Activated T-helper 1 cell treated with anti-CD3 and anti-CD28 coated beads, Interleukin-2, amount 50 U/mL, for 16 hours (primary cell): ENCODE data around the gene RNF214.

Experiments used
- DNase-seq, 2 donors: peaks; one replicate each; pipeline ENCODE4 v3.0.0-alpha.2; 2020; ENCODE audit warnings: low read depth in 1 of 2, low spot score in 1 of 2

The RNF214 gene

GRCh38 chr11:117279711-117280376, 47.4 kb downstream of the RNF214 start:
- no peak for DNase-seq

DNA sequence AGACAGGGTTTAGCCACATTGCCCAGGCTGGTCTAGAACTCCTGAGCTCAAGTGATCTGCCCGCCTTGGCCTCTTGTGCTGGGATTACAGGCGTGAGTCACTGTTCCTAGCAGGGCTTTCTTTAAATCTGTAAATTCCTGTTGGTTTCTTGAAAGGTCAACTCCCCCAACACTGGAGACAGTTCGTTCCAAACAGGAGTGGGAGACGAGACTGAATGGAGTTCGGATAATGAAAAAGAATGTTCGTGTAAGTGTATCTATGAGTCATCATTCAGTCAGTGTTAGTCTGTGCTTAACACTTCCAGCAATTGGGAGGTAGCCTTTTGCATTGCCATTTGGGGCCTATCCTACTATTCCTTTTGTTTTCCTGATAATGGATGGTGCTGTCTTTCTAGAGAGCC, 48.7 kb downstream of the RNF214 start:
- DNase-seq = no peak

DNA sequence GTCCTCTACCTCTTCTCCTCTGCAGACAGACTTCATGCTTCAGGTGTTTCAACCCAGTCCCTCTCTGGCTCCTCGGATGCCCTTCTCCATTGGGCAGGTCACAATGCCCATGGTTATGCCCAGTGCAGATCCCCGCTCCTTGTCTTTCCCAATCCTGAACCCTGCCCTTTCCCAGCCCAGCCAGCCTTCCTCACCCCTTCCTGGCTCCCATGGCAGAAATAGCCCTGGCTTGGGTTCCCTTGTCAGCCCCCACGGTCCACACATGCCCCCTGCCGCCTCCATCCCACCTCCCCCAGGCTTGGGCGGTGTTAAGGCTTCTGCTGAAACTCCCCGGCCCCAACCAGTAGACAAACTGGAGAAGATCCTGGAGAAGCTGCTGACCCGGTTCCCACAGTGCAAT, 49.4 kb downstream of the RNF214 start:
- no peak for DNase-seq

DNA sequence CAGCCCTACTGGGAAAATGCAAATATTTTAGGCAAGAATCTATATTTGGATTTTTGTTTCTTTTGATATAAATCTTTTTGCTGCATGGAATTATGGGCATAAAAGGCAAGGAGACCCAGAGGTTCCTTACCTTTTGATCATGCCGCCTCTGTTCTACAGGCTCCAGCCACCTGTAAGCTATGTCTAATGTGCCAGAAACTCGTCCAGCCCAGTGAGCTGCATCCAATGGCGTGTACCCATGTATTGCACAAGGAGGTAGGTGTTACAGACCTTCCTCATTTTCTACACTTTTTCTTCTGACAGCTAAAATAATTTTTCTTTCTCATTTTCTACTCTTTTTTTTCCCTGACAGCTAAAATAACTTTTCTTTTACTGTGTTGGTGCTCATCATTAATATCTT, 50.5 kb downstream of the RNF214 start:
- no peak for DNase-seq

GRCh38 chr11:117284053-117284452, 51.6 kb downstream of the RNF214 start:
- no peak for DNase-seq

GRCh38 chr11:117286588-117286987, 54.1 kb downstream of the RNF214 start:
- DNase-seq = no peak

DNA sequence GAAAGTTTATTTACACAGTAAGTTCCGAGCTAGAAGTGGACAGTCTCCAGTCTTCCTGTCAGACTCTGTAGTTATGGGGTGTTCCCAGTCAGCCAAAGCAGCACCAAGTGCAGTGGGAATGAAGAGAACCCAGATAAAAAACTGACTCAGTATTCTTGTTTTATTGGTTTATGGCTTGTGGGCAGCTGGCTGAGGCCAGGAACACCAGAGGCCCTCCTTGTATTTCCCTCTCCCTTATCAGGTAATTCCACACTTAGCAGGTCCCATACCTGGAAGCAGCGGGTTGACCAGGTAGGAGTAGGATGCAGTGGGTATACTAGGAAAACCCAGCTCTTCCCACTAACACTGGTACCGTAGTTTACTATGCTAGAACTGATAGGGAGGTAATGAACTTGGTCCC, 55.2 kb downstream of the RNF214 start:
- DNase-seq = no peak

GRCh38 chr11:117289795-117290194, 57.3 kb downstream of the RNF214 start:
- DNase-seq = no peak

DNA sequence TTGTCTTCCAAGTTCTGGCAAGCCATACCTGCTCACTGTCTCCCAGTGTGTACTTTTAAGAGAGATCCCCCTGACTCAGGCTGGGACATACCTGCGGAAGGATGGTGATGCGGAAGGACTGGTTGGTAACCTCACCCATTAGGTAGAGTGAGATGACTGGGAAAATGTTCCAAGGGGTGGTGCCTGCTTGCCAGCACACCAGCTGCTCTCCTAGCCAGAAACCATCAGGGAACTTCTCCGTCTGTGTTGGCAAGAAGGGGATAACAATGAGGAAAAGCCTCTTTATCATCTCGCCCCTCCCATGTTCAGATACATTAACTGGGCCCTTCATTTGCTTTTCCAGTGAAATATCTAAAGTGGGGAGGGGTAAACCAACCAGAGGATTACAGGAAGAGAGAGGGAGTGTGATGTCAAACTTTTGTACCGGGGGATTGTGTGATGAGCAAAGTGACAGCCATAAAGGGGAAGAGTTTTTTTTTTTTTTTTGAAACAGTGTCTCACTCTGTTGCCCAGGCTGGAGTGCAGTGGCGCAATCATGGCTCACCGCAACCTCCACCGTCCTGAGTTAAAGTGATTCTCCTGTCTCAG, 58.4 kb downstream of the RNF214 start, which contains the start of gene BACE1-AS:
Gene BACE1-AS (plus strand): TSS at position 538 of the 588 bp plus-strand sequence.
- no peak for DNase-seq

GRCh38 chr11:117292616-117293015, 60.1 kb downstream of the RNF214 start:
- DNase-seq = no peak

DNA sequence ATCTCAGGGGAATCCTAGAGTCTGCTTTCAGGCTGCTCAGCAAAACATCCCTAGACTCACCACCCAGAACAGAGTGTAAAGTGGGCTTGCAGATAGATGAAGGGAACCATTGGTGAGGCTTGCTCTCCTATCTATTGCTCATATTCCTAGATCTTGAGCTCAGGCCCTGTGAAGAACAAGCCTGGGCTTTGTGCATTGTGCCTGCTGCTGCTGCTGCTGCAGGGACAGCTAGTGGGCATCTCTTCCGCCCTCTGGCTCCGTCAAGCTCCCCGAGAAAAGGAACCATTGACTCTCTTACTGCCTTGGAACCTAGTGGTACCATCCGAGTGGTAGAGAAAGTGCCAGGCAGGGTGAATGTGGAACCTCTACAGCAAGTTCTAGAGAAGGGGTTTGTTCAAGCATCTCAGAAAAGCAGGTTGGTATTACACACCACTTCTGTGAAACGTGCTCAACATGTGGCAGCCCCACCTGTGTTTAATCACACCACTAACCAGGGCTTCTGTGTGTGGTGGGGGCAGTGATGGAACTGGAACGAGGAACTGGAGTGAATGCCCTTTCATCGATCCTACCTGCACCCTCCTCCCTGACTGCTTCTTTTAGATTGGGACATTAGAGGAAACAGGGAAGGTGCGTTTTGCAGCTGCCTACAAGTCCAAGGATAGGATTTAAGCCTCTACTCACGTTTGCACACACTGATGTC, 63.1 kb downstream of the RNF214 start:
- DNase-seq = no peak

GRCh38 chr11:117296881-117297280, 64.4 kb downstream of the RNF214 start:
- no peak for DNase-seq

DNA sequence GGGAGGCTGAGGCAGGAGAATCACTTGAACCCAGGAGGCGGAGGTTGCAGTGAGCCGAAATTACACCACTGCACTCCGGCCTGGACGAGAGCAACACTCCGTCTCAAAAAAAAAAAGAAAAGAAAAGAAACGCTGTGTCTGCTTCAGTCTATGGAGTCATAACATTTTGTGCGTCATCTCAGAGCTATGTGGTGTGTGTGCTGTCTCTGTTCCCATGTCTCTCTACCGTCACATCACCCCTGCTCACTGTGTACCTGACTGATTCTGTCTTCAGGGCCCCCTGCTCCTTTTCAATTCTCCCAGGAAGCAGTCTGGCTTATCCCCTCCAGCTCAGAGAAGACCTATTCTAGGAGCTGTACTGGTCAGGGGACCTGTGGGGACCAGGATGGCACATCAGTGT, 65.7 kb downstream of the RNF214 start:
- DNase-seq = no peak

GRCh38 chr11:117299351-117300282, 67.1 kb downstream of the RNF214 start:
- no peak for DNase-seq

GRCh38 chr11:117300283-117300663, 67.8 kb downstream of the RNF214 start:
- no peak for DNase-seq

DNA sequence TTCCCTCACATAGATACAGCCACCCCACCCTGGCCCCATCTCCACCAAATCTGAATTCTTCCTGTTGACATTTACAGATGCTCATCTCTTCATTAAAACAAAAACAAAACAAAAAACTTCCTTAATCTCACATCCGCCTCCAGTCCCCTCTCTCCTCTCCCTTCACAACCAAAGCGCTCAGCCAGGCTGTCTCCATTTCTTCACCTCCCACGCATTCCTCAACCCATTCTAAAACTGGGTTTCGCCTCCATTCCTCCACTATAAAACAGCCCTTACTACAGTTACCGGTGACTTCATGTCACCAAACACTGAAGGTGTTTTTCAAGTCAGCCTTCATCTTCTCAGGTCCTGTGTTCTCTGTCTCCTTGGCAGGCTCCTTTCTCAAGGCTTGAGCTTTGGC, 68.3 kb downstream of the RNF214 start:
- DNase-seq = no peak

GRCh38 chr11:117302228-117302627, 69.8 kb downstream of the RNF214 start:
- no peak for DNase-seq

- no peak for DNase-seq
Observed at GRCh38 chr11:117303101-117303500, 70.6 kb downstream of the RNF214 start.

DNA sequence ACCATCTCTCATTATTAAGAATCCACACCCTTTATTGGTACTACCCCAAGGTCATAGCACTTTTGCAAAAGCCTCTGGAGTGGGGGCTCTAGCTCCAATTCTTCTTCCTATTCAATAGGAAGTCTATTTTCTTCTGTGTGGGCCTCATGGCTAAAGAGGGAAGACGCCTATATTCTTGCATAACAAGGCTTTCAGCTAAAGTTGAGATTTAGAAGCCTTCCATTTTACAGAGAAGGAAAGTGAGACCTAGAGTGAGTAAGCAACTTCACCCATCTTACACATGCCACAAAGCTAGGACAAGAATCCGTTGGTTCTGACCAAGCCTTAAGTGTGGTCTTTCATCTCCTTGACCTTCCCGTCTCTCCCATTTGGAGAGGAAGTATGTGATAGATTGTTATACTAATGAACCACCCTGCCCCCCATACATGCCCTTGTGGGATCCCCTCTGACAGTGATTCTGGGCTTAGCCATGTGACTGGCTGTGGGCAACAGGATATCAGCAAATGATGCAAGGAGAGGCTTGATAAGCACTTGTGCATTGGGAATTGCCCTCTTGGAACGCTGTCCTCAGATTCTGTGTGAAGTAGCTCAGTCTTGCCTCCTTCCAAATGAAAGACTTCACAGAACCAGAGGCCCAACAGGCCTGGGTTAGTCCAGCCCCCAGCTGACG, 71.3 kb downstream of the RNF214 start:
- no peak for DNase-seq

- no peak for DNase-seq
Observed at GRCh38 chr11:117305145-117305544, 72.7 kb downstream of the RNF214 start.

DNA sequence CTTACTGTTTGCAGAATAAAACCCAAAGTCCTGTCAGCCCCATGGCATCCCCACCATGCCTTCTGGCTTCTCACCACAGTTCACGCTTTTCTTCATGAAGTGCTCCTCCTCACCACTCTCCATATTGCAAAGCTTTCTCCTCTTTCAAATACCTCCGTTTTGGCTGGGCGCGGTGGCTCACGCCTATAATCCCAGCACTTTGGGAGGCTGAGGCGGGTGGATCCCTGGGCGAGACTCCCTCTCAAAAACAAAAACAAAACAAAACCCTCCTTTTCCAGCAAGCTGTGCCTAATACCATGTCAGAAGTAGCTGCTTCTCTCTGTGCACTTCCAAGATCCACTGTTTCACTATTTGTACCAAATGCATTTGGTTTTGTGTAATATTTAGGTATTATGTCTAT, 76.8 kb downstream of the RNF214 start:
- no peak for DNase-seq
